ENCODE results near the gene HOMEZ.
"Not testable (repeated sequence)": the region's sequence is repeated elsewhere in the genome, so short reads cannot be mapped to it uniquely, and the experiment has no call there.

HOMEZ gene

DNA sequence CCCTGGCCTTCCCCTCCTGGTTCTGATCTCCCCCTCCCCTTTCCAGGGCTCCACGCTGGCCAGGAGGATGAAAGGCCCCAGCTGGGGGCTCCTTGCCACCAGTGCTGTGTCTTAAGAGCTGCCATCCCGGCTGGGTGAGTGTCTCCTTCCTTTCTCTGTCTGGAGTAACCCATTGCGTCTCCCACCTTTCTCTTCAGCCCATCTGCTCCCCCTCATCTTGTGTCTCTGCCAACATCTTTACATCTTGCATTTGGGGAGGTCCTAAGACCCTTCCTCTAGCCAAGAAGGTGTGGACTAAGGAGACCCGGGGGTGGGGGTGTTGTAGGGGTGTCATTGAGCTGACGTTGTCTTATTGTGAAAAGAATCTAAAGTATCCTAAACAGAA, 21.2 kb upstream of the HOMEZ start:
- no peak for DNase-seq

DNA sequence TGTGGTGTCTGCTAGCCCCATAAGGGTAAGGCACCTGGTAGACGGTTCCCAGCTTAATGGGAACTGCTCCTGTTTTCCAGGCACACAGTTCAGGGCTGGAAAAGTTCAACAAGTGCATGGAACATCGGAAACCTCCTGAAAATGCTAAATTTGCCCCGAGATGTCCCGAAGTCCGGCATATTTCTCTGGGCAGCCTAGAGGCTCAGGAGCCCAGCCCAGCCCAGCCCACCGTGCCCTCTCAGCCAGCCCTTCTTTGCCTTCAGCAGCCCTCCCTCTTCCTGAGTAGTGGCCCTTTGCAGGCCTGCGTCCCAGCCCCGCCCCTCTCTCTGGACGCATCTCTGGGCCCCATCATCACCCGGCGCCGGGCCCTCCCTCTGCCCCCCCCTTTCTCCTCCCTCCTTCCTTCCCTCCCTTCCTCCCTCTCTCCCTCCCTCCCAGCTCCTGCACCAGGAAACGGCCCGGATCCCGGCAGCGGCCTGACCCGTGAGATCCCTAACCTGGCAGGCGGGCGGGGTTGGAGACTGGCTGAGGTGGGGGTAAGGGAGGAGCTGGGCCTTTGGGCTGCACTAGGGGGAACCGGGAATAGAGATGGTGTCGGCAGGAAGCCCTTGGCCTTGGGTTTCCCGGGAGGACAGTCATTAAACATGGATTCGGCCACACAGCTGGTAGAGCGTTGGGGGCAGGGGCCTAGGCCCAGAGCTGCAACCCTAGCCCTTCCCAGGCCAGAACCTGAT, 20.6 kb upstream of the HOMEZ start, which contains the start of gene BCL2L2:
BCL2L2 (plus strand) TSS at position 422 of the 734 bp plus-strand sequence. CDS start 935 bp downstream, outside the sequence.
- DNase-seq, result no peak

DNA sequence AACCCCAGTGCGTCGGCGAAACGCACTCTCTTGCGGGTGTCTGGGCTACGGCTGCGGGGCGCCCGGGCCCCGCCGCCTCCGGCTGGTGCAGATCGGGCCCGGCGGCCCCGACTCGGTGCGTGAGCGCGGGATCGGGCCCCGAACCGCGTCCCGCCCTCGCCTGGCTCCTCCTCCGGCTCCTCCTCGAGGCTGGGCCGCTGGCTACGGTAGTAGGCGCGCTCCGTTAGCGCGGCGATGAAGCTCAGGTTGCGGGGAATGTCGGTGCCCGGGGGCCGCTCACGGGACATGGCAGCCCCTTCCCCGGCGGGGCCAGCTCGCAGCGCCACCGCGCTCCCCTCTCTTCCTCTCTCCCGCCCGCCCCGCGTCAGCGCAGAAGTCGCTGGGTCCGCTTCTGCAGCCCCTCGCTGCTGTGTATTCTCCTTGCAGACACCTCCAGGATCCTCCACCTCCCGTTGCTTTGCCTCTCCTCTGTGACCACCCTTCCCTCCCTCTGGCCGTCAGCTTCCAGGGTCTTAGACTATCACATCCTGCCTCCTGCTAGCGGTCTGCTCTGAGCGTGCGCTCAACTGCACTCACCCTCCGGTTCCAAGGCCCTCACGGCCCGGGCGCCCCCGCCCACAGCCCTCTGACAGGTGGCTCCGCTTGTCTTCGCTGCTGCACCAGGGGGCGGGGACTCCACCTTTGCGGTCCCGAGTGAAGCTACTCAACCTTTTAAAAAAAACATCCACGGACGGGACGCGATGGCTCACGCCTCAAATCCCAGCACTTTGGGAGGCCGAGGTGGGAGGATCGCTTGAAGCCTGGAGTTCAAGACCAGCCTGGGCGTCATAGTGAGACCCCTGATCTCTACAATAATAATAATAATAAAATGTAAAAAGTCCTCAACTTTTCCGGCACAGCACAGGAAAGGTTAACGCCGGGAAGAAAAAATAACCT, 16.6 kb upstream of the HOMEZ start, which contains the start of gene PPP1R3E:
PPP1R3E (minus strand) TSS at position 570 of the 936 bp plus-strand sequence; CDS start at position 287, 283 bp downstream.
- DNase-seq, result peak; percentile 88

DNA sequence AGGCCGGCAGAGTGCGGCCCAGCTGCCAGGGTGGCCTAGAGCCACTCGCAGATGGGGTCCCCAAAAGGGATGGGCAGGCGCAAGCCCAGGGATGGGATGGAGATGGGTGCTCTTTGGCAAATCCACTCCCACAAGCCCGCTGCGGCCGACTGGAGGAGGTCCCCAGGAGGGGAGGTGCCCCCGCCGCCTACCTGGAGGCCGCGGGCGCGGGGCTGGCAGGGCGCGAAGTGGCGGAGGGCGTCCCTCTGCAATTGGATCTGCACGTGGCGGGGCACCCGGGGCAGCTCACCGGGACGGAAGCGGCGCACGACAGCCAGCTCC, 16.0 kb upstream of the HOMEZ start:
- no peak for DNase-seq

DNA sequence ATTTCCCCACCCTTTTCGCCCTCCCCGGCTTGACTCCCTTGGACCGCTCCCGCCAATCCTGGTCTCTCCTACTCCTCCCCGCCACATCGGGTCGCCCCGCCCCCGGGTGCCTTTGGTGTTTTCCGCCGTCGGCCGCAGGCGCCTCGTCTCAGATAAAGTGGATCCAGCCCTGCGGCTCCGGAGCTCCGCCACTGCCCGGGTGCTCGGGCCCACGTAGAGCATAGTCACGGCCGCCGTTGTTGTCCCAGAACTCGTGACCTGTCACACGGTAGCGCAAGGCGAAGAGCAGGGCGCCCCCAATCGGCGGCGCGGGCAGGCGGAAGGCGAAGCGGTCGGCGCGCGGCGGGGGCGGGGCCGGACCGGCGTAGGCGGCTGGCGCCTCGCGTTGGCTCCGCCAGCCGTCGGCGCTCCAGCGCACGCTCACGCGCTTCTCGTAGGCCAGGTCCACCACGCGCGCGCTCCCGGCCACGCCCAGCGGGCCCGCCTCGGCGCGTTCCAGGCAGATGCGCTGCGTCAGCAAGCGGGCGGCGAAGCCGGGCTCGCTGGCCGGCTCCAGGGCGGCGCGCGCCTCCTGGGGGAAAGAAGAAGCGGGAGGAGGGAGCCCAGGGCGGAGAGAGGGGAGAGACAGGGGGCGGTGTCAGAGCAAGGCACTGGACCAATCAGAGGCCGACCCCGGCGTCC, 15.5 kb upstream of the HOMEZ start:
- DNase-seq, result peak; percentile 97

DNA sequence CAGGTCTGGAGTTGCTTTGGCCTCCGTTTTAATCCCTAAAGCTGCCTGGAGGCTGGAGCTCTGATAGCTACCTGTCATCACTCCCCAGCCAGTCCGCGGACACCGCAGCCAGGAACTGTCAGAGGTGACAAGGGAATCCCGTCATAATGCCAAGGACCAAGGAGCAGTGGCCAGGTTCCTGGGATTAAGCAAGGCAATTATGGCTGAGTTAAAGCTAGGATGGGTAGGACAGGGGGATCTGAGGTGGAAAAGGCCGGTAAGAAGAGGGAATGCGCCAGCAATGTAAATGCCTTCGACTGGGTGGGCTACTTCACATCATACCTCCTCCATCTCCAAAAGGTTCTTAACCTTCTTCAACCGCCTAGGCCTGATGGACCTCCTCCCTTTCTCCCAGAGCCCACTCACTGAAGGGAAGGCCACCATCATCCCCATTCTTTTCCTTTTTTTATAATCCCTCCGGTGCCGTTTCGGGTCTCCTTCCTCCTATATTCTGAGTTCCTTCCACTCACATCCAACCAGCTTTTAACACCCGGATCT, 14.8 kb upstream of the HOMEZ start:
- no peak for DNase-seq

DNA sequence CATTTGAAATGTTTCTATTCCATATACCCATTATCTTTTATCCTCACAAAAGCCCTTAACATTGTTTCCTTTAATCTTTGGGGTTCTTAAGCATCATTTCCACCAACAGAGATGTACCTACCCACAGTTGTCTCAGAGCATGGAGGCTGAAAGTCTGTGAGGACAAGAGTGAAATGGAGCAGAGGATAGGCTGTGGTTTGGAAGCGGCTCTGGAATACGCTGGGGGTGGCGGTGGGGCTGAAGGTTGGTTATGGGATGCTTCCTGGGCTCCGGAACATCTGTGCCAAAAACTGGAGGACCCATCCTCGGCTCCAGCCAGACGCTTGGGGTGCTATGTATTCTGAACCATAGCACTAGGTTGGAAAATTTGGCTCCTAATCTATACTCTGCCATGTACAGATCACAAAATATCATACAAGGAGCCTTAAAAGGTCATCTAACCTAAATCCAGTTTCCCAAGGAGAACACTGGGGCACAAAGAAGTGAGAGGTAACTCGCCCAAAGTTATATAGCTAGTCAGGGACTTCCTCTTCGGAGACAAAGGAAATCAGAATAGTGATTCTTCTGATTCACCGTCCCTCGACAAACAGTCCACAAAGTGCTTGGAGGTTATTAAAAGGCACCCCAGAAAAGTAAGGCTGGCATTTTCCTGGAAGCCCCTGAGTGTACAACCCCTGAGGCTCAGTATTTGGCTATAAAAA, 14.2 kb upstream of the HOMEZ start:
- DNase-seq, result no peak

DNA sequence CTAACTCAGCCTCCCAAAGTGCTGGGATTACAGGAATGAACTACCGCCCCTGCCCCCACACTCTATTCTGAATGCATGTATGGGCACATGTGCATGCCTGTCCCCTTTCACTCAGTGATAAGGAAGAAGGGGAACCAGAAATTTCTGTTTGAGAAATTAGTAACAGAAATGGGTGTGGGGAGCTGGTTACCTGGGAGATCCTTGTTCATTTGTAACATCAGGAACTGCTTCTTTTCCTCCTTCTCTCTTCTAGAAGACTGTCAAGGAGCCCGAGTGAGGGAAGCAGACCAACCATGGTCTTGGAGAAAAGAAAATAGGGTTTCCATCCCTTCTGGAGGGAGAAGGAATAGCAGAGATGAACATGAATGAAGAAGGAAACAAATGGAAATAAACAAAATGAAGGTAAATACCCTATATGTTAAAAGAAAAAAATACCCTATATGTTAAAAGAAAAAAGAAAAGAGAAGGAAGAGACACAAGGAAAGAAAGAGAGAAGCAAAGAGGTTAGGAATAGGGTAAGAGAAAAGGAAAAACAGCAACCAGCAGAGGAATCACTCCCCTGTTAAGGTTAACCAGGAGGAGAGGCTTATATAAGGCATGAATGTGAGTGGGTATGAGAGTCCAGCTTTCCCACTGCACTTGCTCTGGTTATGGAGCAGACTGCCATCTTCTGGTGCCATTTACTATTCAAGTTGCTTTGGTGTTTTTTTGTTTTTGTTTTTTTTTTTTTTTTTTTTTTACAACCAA, 13.5 kb upstream of the HOMEZ start:
- peak; percentile 51 for DNase-seq

DNA sequence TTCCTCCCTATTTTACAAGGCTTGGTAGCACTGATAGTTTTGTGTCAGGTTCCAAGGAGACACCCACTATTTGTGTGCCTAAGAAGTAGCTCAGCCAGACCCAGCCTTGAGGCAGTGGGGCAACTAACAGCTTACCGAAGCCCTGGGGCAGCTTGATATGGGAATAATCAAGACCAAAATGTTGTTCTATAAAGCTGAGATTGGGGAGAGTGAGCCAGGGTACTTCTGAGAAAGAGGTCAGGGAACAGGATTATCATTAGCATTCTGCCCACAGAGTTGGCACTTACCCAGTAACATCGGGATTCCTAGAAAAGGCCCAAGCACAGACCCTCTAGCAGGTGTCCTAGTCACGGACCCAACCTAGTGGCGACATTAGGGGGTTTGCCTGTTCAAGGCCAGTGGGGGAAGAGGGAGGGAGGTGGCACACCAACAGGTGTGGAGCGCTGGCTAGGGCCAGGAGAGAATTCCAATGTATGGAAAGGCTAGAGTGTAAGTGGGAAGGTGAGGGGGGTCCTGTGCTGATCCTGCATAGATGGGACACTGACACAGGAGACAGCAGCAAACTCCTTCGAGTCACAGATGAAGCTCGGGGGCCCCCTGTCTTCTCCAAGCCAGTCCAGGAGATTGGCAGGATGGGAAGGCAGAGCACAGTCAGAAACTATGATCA, 11.8 kb upstream of the HOMEZ start:
- DNase-seq, result no peak

DNA sequence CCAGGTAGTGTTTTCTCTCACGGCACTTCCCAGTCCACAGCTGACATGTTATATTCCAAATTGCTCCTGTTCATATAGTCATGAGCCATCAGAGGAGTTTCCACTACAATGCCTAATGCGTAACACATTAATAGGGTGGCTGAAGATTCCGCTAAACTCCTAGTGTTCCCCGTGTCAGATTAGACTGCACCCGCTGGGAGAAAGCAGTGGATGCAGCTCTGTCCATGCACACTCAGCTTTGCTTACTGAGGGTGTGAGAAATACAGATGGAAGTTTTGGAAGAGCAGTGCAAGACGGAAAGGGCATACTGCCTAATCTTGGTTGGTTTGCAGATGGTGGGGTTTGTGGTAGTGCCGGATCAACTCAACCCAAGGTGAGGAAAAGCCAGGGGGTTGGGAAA, 11.2 kb upstream of the HOMEZ start:
- DNase-seq, result no peak

DNA sequence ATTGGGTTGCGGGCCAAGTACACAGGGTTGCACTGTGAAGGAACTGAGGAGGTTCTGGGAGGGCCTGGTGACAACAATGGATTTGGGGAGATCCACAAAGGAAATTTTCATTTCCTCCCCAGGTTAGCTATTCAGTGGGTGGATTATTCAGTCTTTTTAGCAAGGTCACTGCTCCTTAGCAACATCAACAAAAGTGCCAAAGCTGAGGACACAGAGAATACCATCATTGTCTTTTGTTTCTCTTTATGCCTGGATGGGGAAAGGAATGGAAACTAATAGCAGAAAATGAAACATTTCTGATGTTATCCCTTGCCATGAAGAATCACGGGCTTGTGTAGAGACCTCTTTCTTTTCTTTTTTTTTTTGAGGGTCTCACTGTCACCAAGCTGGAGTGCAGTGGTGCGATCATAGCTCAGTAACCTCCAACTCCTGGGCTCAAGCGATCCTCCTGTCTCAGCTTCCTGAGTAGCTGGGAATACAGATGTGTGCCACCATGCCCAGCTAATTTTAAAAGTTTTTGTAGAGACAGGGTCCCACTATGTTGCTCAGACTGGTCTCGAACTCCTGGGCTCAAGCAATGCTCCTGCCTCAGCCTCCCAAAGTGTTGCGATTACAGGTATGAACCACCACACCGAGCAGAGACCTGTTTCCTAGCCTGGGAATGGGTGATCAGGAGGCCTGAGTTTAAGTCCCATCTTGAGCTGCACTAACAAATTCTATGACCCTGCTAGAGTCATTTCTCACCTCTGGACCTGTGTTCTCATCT, 10.3 kb upstream of the HOMEZ start:
- no peak for DNase-seq

DNA sequence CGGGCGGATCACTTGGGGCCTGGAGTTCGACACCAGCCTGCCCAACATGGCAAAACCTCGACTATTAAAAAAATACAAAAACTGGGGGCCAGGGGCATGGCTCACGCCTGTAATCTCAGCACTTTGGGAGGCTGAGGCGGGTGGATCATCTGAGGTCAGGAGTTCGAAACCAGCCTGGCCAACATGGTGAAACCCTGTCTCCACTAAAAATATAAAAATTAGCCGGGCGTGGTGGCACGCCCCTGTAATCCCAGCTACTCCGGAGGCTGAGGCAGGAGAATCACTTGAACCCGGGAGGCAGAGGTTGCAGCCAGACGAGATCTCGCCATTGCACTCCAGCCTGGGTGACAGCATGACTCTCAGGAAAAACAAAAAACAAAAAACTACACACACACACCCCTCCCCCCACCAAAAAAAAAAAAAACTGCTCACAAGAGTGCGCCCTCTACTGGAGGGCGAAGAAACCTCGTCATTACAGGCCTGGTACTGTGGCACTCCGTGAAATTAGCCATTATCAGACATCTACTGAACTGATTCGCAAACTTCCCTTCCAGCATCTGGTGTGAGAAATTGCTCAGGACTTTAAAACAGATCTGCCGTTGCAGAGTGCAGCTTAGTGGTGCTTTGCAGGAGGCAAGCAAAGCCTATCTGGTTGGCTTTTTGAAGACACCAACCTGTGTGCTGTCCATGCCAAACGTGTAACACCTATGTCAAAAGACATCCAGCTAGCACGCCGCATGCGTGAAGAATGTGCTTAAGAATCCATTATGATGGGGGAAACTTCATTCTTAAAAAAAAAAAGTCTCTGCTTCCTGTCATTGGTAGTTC, 9.0 kb upstream of the HOMEZ start:
- DNase-seq, result peak; percentile 75

DNA sequence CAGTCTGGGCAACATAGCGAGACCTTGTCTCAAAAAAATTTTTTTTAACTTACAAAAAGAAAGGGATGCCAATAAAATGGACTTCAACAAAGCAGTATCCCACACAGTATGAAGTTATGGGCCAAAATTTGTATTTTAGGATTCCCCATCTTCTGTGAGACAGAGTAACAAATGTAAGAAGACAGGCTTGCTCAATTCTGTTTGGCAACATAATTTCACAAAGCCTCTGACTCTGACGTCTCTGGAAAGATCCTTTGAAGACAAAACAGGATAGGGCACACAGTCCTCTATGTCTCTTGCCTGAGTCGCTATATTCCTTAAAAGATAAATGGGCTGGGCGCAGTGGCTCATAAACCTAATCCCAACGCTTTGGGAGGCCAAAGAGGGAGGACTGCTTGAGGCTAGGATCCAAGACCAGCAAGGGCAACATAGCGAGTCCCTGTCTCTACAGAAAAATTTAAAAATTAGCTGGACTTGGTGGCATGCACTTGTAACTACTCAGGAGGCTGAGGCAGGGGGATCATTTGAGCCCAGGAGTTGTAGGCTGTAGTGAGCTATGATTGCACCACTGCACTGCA, 1.1 kb upstream of the HOMEZ start:
- no peak for DNase-seq

DNA sequence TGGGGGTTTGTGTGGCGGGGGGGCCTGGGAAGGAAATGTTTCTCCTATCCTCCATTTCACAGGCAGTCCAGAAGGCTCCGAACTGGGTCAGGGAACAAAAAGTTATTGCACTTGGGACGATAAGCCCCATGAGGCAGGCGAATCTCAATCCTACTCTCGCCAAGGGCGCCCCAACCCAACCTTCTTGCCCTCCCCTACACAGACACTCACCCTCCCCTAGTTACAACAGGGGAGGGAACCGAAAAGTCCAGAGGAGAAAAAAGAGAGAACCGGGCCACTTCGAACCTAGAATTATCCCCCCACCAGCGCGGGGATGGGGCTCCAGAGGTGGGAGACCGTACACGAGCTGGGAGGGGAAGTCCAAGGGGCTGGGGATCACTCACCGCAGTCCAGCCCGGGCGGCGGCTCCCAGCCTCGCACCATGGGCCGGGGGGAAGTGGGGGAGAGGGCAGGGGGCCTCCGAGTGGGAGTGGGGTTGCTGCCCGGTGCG, 357 bp downstream of the HOMEZ start:
- no peak for DNase-seq

DNA sequence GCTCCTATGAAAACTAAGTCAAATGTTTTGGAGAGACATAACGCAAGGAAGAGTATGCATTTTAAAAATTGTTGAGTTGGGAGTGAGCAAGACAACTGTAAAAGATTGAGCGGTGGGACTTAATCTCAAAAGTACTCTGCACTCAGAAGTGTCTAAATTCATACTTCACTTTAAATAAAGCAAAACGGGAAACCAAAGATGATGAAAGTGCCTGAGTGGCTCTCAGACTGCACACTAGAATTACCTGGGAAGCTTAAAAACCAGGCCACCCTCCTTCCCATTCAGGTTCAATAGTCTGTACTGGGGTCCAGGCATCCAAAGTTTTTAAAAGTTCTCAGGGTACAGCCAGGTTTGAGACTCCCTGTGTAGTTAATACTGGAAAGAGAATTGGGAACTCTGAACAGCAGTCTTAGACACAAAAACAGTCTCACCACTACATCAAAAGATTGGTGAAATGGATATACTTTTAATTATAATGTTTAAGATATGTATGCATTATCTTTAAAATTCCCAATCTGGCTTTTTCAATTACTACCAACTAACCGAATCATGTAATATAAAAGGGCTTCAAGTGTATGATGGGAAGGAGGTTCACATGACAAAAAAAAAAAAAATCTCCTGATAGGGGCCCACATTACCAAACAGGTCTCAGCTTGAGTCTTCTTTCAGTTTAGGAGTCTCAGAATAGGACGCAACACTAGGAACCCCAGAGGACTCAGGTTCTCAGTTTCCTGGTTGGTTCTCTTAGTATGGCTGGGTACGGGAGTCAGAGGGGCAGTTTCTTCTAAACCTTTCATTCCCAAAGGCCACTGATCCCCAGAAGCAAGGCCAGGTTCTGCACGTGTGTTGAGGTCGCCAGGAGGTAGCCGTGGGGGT, 1.0 kb downstream of the HOMEZ start:
- no peak for DNase-seq

DNA sequence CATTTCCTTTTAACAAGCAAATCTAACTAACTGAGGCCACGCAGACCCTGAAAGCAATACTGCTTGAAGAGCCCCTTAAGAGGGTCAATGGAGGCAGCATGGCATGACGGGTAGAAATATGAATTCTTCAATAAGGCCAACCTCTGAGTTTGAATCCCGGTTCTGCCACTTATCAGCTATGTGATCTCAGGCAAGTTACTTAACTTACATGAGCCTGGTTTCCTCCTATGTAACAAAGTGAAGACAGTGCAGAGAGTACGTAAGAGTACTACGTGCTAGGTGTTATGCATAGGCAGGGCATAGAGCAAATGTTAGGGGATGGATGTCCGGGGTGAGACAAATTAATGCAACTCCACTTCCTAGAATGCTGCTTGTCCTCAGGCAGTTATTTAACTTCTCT, 4.7 kb downstream of the HOMEZ start:
- DNase-seq, result no peak

DNA sequence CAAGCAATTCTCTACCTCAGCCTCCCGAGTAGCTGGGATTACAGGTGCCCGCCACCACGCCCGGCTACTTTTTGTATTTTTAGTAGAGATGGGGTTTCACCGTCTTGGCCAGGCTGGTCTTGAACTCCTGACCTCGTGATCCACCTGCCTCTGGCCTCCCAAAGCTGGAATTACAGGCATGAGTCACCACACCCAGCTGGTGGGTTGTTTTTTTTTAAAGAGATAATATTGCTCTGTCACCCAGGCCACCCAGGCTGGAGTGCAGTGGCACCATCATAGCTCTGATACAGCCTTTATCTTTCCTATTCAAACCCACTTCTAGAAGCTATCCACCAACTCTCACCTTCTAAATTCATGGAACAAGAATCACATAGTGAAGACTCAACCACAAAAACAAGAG, 8.0 kb downstream of the HOMEZ start:
- not testable (repeated sequence) for DNase-seq

DNA sequence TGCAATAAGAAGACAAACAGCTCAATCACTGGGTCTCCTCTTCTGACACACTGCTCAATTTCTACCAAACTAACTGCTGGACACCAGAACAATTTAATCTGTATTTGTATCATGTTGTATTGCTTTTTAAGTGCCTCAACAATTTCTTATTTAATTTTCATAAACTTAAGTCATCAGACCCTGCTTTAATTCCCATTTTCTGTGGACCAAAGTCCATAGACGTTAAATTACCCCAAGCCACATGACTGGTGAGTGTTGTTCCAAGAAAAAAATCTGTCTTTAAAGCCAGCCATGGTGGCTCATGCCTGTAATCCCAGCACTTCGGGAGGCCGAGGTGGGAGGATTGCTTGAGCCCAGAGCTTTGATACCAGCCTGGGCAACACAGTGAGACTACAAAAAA, 8.7 kb downstream of the HOMEZ start:
- no peak for DNase-seq

Measured in CD4-positive, alpha-beta T cell treated with Interleukin-10 for 1 hour (primary cell).